ENCODE results near the gene KISS1.

DNA sequence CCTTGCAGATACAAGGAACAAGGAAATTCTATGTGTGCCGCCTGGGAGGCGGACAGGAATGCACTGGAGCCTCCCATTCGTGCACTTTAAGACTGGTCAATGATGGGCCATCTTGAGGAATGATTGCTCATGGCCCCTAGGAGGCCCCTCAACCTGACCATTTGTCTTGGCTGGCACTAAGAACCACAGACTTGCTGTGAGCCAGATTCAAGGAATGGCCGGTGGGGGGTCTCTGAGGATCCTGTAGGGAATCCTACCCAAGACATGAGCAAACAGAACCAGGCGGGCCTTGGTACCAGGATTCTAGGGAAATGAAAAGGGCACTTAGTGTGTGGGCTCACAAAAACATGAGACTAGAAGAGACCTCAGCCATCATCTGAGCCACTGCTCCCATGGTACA, 45.6 kb upstream of the KISS1 start:
- TF ChIP-seq POLR2A (IDR thresholded peaks at IDR 0.05): no peak
- no peak for TF ChIP-seq CTCF (IDR thresholded peaks at IDR 0.05)

All from right lobe of liver (tissue), 4 donors.